Heart left ventricle (tissue), 13 donors: ENCODE results near the gene GPX4.

ENCODE experiments used
- POLR2A ChIP-seq, 2 donors: fragments of 450-650 bp; IDR thresholded peaks; one replicate each; pipeline ENCODE4 v1.6.1; 2017; ENCODE audit warnings: antibody characterized with exemption in 2 of 2, mild to moderate bottlenecking in 2 of 2, moderate library complexity in 2 of 2
- TF ChIP-seq, protein P1 (sequence below), 12 donors: fragments of 200-600 bp; sonication (generic) in 4 of 12; IDR thresholded peaks; one replicate each; pipeline versions ENCODE4 v1.5.0 to v1.8.0; 2018 to 2022; ENCODE audit warnings: antibody characterized with exemption in 12 of 12, mild to moderate bottlenecking in 5 of 12
- donor health status: ischemic (EF 13 %, LVEDD 7.1; RV severe dilation, severe dysfunction).
- donor health status: DM: no; HTN: yes; CAD: no.
- donor health status: DM: no; HTN: no; CAD: no.
- donor health status: ischemic (EF 25% LVEDD 6.9; RV normal size, moderate dysfunction).
- donor health status: ischemic (EF 25% LVEDD 5.7; RV mildly dilated, moderate dysfunction).
- donor health status: ischemic (EF 35%, LVEDD 5.7; RV mildly dilated, moderate dysfunction).
- donor health status: nonischemic (EF 11% LVEDD 7.7; RV severe dilation, severe dysfunction).
- donor health status: DM: yes; HTN: yes; CAD: no.
- donor health status: PGD.
- donor health status: ischemic (EF 29% LVEDD 5.4; RV normal size, mild dysfunction).
- donor health status: nonischemic (EF 23%, LVEDD 6.1; RV moderate dilation, normal function).

DNA sequence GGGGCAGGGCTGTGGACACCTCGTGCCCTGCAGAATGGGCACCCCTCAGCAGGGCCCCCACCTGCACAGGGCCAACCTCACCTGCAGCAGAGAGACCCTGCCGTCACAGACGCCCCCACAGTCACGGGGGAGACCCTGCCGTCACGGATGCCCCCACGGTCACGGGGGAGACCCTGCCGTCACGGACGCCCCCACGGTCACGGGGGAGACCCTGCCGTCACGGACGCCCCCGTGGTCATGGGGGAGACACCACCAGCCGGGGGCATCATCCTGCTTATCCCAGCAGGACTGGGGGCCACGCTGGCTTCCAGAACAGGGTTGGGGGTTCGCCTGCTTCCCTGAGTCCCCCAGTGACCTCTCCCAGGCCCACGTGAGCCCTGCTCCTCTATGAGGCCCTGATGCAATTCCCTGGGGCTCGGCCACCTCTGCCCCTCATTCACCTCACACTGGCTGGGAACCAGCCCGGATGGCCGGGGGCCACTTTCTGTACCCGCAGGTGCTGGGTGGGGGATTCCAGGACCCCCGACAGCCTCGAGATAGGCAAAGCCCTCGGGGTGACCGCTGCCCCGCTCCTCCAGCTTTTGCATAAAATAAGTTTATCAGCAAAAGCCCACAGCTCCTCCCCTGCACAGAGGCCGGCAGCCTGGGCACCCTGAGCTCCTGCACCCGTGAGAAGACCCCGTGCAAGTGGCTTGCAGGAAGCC lies 46.7 kb downstream of the GPX4 start:
- TF ChIP-seq, protein P1, sequence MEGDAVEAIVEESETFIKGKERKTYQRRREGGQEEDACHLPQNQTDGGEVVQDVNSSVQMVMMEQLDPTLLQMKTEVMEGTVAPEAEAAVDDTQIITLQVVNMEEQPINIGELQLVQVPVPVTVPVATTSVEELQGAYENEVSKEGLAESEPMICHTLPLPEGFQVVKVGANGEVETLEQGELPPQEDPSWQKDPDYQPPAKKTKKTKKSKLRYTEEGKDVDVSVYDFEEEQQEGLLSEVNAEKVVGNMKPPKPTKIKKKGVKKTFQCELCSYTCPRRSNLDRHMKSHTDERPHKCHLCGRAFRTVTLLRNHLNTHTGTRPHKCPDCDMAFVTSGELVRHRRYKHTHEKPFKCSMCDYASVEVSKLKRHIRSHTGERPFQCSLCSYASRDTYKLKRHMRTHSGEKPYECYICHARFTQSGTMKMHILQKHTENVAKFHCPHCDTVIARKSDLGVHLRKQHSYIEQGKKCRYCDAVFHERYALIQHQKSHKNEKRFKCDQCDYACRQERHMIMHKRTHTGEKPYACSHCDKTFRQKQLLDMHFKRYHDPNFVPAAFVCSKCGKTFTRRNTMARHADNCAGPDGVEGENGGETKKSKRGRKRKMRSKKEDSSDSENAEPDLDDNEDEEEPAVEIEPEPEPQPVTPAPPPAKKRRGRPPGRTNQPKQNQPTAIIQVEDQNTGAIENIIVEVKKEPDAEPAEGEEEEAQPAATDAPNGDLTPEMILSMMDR (IDR thresholded peaks at IDR 0.05), result no peak
- no peak for TF ChIP-seq POLR2A (IDR thresholded peaks at IDR 0.05)
